Right ventricle myocardium superior (tissue), 1 donor: ENCODE measurements around the gene IFI30. TPM values are rescaled to one million over a fixed set of nuclear protein-coding genes. Genes with fewer than 3 reads are reported as not detected.
A peak's percentile ranks its signal among the peaks of the same experiment; 100 is the strongest.

ENCODE experiments used
- ATAC-seq: fragments of 200-7000 bp; cut with Tn5 transposase; one replicate; pipeline ENCODE4 v1.9.1; 2020; ENCODE audit warnings: mild to moderate bottlenecking; ENCODE audit not compliant: poor library complexity
- DNase-seq: peaks from one replicate; pipeline ENCODE4 v3.0.0-alpha.2; 2020
- intact Hi-C: fragments of 100-400 bp; cut with DNase I; formaldehyde crosslinking; loops from one replicate; pipeline ENCODE4 v1.11.2; 2022
- total RNA-seq: library from RNA; stranded (reverse); fragmentation: NEBNext Ultra II Directional; extraction: Animal tissue kit (Norgen Biotek cat#: 25700); gene quantifications from one replicate; pipeline ENCODE4 v1.2.1, GENCODE V29; 2021
- donor health status: DM: no; HTN: yes; CAD: no; lungs with severe emphysema.

Gene IFI30
- total RNA-seq, 1 donor from 2014 or later, result 23.1 TPM

GRCh38 chr19:18216789-18217188 is 43.2 kb downstream of the IFI30 start:
- ATAC-seq, result no peak
- intact Hi-C loops, result no loop called here
- no peak for DNase-seq

GRCh38 chr19:18218159-18218558 is 44.5 kb downstream of the IFI30 start:
- DNase-seq (no peak), ATAC-seq (no peak)
- intact Hi-C loops, result no loop called here

DNA sequence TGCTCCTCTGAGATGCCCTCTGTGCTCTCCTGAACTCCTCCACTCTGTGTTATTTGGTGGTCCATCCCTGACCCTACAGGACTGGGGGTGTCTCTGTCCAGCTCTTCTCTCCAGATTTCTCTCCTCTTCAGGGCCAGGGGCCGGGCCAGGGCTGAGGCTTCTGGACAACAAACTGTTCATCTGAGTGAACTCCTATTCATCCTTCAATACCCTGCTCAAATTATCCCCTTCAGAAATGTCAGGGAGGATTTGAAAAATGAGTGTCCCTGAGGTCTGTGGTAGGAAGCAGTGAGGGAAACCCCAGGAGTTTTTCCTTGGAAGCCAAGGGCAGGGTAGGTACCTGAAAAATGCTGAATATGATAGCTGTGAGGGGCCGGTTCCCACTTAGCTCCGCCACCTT is 45.0 kb downstream of the IFI30 start:
- intact Hi-C loops, result no loop called here
- ATAC-seq, result no peak
- DNase-seq, result no peak

DNA sequence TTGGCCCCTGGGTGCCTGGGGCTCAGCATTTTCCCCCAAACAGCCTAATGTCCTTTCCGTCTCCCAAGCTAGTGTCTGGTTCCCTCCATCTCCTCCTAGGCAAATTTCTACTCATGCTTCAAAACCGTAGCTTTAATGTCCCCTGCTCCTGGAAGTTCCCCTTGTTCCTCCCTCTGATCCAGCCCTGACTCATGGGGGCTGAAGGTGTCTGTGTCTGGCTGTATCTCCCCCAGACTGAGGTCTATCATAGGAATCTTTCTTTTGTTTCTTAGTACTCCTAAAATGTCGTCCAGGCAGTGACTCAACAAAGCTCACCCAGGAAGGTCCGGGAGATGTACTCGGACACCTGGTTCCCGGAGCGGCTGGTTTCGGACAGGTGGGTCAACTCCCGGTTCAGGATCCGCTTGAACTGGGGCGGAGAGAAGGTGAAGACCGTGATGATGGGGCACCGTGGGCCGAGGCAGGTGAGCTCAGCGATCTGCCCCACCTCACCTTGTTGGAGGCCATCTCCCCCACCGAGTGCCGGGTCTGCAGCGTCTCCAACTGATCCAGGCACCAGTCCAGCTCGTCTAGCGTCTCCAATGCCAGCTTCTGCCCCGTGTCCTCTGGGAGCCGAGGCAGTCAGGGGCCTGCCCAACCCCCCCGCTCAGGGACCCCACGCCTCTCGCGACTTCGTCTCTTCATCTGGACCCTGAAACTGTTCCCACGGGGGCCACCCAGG is 46.5 kb downstream of the IFI30 start:
- intact Hi-C loops, result no loop called here
- no peak for DNase-seq
- no peak for ATAC-seq

GRCh38 chr19:18220632-18221275 is 47.1 kb downstream of the IFI30 start:
- no peak for DNase-seq
- intact Hi-C loops, result no loop called here
- no peak for ATAC-seq

DNA sequence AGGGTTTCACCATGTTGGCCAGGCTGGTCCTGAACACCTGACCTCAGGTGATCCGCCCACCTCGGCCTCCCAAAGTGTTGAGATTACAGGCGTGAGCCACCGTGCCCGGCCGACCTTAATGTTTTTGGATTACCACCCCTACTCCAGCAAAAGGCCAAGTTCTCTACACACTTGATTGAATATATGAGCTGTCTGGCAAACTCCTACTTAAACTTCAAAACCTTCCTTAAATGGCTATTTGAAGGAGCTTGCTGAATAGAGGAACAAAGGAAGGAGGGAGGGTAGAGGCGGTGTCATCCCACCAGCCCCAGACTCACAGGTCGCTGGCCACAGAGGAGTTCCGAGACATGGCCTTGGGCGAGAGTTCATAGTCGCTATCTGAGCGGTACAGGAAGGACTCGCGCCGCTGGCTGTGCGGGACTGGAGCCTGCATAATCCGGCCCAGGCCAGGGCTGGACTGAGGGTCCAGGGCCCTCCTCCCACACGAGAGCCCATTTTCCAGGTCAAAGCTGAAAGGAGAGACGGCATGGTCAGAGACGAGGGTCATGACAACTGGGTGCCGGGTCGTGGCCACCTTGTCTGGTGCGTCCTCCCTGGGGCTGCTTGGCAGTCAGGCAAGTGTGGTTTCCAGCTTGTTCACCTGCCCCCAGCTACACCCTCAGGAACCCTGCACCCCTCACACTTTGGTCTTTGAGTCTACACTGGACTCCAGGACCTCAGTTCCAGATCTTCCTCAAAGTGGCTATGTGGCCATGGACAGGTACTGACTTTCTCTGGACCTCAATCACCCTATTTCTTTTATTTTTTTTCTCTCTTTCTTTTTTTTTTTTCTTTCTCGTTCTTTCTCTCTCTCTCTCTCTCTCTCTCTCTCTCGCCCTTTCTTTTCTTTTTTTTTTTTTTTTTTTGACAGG is 48.5 kb downstream of the IFI30 start:
- DNase-seq, result no peak
- intact Hi-C loops, result no loop called here
- ATAC-seq, result no peak

DNA sequence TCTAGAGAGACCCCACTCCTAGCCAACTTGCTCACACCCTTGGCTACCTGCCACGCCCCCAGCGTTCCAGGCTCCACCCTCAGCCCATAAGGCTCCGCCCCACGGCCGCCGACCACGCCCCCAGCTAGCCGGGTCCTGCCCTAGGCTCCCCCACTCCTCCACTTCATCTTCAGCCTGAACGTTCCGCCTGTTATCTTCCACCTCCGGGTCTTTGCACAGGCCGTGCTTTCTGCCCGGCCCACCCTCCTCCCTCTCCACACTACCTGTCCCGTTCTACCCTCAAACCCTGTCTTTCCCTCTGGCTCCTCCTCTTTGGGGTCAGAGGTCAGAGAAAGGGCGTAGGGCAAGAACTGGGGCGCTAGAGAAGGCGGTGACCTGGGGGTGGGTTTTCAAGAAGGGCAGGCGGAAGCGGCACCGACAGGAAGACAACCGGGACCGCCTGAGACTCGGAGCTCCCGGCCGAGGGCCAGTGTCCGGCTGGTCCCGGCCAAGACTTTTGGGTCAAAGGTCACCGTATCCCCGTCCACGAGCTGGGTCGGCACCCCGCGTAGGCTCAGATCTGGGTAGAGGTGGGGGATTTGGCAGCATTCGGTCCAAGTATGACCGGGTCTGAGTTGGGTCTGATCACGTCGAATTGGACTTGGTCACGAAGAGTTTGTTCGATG is 50.4 kb downstream of the IFI30 start:
- intact Hi-C loops, result no loop called here
- peak; percentile 22 for ATAC-seq
- peak; percentile 72 for DNase-seq

DNA sequence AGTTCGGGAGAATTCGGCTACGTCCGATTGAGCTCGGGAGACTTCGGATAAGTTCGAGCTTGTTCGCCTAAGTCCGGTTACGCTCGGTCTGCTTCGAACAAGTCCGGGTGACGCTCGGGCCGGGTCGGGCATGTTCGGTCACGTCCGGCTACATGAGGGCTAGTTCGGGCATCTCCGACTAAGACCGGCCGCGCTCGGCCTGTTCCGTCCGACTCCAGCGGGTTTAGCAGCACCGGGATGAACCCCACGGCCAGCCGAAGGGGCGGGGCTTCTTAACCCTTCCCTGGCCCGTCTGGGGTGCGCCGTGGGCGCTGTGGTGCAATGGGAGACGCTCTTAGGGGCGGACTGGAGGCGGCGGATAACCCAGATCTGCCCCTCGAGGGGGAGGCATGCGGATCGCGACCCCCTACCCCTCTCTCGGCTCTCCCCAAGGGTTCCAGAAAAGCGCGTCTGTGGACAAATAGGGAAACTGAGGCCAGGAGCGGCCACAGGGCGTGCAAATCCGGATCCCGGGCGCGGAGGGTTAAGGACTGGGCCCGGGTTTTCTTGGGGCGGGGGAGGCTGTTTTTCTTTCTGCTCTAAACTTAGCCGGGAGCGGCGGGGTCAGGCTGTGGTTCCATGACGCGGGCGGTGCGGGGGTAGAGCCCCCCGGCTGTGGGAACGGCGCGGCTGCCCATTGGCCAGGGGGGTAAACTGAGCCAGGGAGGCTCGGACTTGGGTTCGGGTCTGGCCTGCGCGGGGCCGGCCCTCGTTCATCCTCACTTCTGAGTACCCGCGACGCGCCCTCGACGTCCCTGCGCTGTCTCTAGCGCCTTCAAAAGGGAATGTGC is 51.1 kb downstream of the IFI30 start:
- peak; percentile 99 for ATAC-seq
- intact Hi-C loops, result no loop called here
- DNase-seq, result peak; percentile 99

GRCh38 chr19:18225355-18225701 is 51.7 kb downstream of the IFI30 start:
- DNase-seq, result no peak
- no peak for ATAC-seq
- intact Hi-C loops, result no loop called here

DNA sequence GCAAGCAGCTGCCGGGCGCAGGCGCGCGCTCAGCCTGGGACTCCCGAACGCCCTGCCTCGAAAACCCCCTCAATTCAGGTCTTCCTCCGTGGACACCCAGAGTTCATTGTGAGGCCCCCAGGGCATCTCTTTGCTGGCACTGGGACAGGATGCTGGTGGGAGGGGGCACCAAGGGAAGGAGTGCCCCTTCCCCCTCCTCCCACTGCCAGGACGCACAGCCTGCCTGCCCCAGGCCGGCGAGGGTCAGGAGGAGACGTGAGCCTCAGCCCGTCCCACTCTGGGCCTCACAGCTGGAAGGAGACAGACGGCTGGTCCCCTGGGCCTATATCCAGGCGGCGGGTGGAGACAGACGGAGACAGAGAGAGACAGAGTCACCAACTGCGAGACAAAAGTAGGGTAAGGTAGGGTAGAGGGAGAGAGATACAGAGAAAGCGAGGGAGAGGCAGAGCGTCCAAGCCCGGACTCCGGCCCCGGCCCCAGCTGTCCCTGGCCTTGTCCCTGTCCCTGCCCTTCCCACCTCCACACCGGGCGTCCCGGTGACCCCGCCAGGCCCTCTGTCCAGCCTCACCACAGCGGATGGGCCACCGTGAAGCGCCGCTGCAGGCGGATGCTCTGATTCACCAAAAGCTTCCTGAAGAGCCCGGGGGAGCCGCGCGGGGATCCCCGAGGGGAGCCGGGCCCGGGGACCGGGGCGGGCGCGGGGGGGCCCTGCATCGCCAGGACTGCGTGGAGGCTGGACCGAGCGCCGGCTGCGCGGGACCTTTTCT is 52.3 kb downstream of the IFI30 start, which contains the start of gene PDE4C:
TSS of gene PDE4C (minus strand) at position 737 of the 767 bp plus-strand sequence. CDS start at position 714, 23 bp downstream.
- no peak for DNase-seq
- intact Hi-C loops, result no loop called here
- no peak for ATAC-seq

- intact Hi-C loops, result no loop called here
- no peak for ATAC-seq
- no peak for DNase-seq
Measured at GRCh38 chr19:18226956-18227780, 53.6 kb downstream of the IFI30 start.

Other genes starting within 250 kb of the IFI30 start
- gene CCDC124, start 240.8 kb upstream of the IFI30 start, total RNA-seq, result 84.4 TPM
- not detected for gene KCNN1, start 206.7 kb upstream of the IFI30 start, total RNA-seq
- 19.1 TPM for gene ARRDC2, start 165.6 kb upstream of the IFI30 start, total RNA-seq
- 0.75 TPM for gene IL12RB1, start 86.9 kb upstream of the IFI30 start, total RNA-seq
- 4.9 TPM for gene MAST3, start 76.0 kb upstream of the IFI30 start, total RNA-seq
- gene PIK3R2, start 20.6 kb upstream of the IFI30 start, total RNA-seq, result 20.8 TPM
- gene MPV17L2, start 19.4 kb downstream of the IFI30 start, total RNA-seq, result 9.4 TPM
- 26.7 TPM for gene RAB3A, start 30.2 kb downstream of the IFI30 start, total RNA-seq
- 1.8 TPM for gene PDE4C, start 52.6 kb downstream of the IFI30 start, total RNA-seq
- gene IQCN, start 100.6 kb downstream of the IFI30 start, total RNA-seq, result 0.35 TPM
- 107 TPM for gene JUND, start 107.8 kb downstream of the IFI30 start, total RNA-seq
- gene LSM4, start 149.3 kb downstream of the IFI30 start, total RNA-seq, result 103 TPM
- 33.6 TPM for gene PGPEP1, start 166.8 kb downstream of the IFI30 start, total RNA-seq
- gene GDF15, start 212.3 kb downstream of the IFI30 start, total RNA-seq, result 0.54 TPM
- gene LRRC25, start 223.8 kb downstream of the IFI30 start, total RNA-seq, result 3.6 TPM
- 30.4 TPM for gene SSBP4, start 245.6 kb downstream of the IFI30 start, total RNA-seq